Measurements from ENCODE around the gene TBCCD1.
"Not testable (repeated sequence)": the region's sequence is repeated elsewhere in the genome, so short reads cannot be mapped to it uniquely, and the experiment has no call there.

TBCCD1 gene

GRCh38 chr3:186596568-186597287, 29.6 kb upstream of the TBCCD1 start:
- DNase-seq (ENCODE audit: low read depth in 2 of 2), result no peak

GRCh38 chr3:186594591-186595113, 27.5 kb upstream of the TBCCD1 start:
- DNase-seq (ENCODE audit: low read depth in 2 of 2), result no peak

GRCh38 chr3:186593862-186594261, 26.7 kb upstream of the TBCCD1 start:
- DNase-seq (ENCODE audit: low read depth in 2 of 2), result no peak

- no peak for DNase-seq (ENCODE audit: low read depth in 2 of 2)
Measured at GRCh38 chr3:186592682-186593081, 25.5 kb upstream of the TBCCD1 start.

GRCh38 chr3:186590580-186591295, 23.6 kb upstream of the TBCCD1 start:
- DNase-seq (ENCODE audit: low read depth in 2 of 2), result no peak

GRCh38 chr3:186589856-186590579, 22.9 kb upstream of the TBCCD1 start:
- DNase-seq (ENCODE audit: low read depth in 2 of 2), result no peak

- no peak for DNase-seq (ENCODE audit: low read depth in 2 of 2)
Measured at GRCh38 chr3:186589121-186589520, 22.0 kb upstream of the TBCCD1 start.

- no peak for DNase-seq (ENCODE audit: low read depth in 2 of 2)
Measured at GRCh38 chr3:186588632-186589031, 21.5 kb upstream of the TBCCD1 start.

GRCh38 chr3:186587183-186587582, 20.0 kb upstream of the TBCCD1 start:
- no peak for DNase-seq (ENCODE audit: low read depth in 2 of 2)

GRCh38 chr3:186586245-186586644, 19.1 kb upstream of the TBCCD1 start:
- not testable (repeated sequence) for DNase-seq (ENCODE audit: low read depth in 2 of 2)

- no peak for DNase-seq (ENCODE audit: low read depth in 2 of 2)
Measured at GRCh38 chr3:186583831-186584230, 16.7 kb upstream of the TBCCD1 start.

- DNase-seq (ENCODE audit: low read depth in 2 of 2), result no peak
Measured at GRCh38 chr3:186582541-186582940, 15.4 kb upstream of the TBCCD1 start.

- no peak for DNase-seq (ENCODE audit: low read depth in 2 of 2)
Measured at GRCh38 chr3:186580785-186581184, 13.6 kb upstream of the TBCCD1 start.

- no peak for DNase-seq (ENCODE audit: low read depth in 2 of 2)
Measured at GRCh38 chr3:186577521-186577920, 10.4 kb upstream of the TBCCD1 start.

GRCh38 chr3:186571644-186572013, 4.5 kb upstream of the TBCCD1 start:
- DNase-seq (ENCODE audit: low read depth in 2 of 2), result no peak

- no peak for DNase-seq (ENCODE audit: low read depth in 2 of 2)
Measured at GRCh38 chr3:186570941-186571643, 4.0 kb upstream of the TBCCD1 start.

- DNase-seq (ENCODE audit: low read depth in 2 of 2), result peak; percentile 97 to 99
Measured at GRCh38 chr3:186570096-186570940, 3.2 kb upstream of the TBCCD1 start, which contains the start of gene DNAJB11. Gene DNAJB11, plus strand, starts transcription at chr3:186570720. Its CDS starts 178 bp downstream, at chr3:186570898.

- no peak for DNase-seq (ENCODE audit: low read depth in 2 of 2)
Measured at GRCh38 chr3:186569779-186570095, 2.6 kb upstream of the TBCCD1 start.

GRCh38 chr3:186569361-186569760, 2.2 kb upstream of the TBCCD1 start:
- not testable (repeated sequence) for DNase-seq (ENCODE audit: low read depth in 2 of 2)

GRCh38 chr3:186566772-186567071, 417 bp downstream of the TBCCD1 start:
- no peak for DNase-seq (ENCODE audit: low read depth in 2 of 2)

- no peak for DNase-seq (ENCODE audit: low read depth in 2 of 2)
Measured at GRCh38 chr3:186564586-186564985, 2.6 kb downstream of the TBCCD1 start.

Data from stimulated activated CD4-positive, alpha-beta T cell treated with anti-CD3 and anti-CD28 coated beads, Interleukin-15, amount 100 ng/mL, for 48 hours (primary cell).